SK-N-SH (cell line): Measurements from ENCODE around the gene CCR8.

Source experiments
- GATA2 ChIP-seq: sonication (generic); formaldehyde crosslinking; IDR thresholded peaks from 2 replicates; pipeline ENCODE4 v1.5.0; 2020; ENCODE audit warnings: mild to moderate bottlenecking, missing genetic modification reagents
- NFIC ChIP-seq: IDR thresholded peaks from 2 replicates; pipeline ENCODE4 v1.4.0; 2012; ENCODE audit warnings: borderline replicate concordance
- NRF1 ChIP-seq: IDR thresholded peaks from 2 replicates; pipeline ENCODE4 v1.6.1; 2012; ENCODE audit warnings: low read depth, mild to moderate bottlenecking, low read length
- POLR2AphosphoS5 ChIP-seq: IDR thresholded peaks from 2 replicates; pipeline ENCODE4 v1.6.1; 2012; ENCODE audit warnings: low read depth, low read length
- RFX5 ChIP-seq: IDR thresholded peaks from 2 replicates; pipeline ENCODE4 v1.6.1; 2012; ENCODE audit warnings: mild to moderate bottlenecking, improper control_type of control experiment, low read length
- SIN3A ChIP-seq: IDR thresholded peaks from 2 replicates; pipeline ENCODE4 v1.6.1; 2012; ENCODE audit warnings: low read depth, mild to moderate bottlenecking, low read length, moderate library complexity, borderline replicate concordance
- TAF1 ChIP-seq: IDR thresholded peaks from 2 replicates; pipeline ENCODE4 v1.6.1; 2012; ENCODE audit warnings: low read depth, mild to moderate bottlenecking, low read length, moderate library complexity, borderline replicate concordance
- TEAD4 ChIP-seq: IDR thresholded peaks from 2 replicates; pipeline ENCODE4 v1.4.0; 2012; ENCODE audit warnings: mild to moderate bottlenecking, borderline replicate concordance; ENCODE audit not compliant: insufficient read depth
- TF ChIP-seq, protein P1 (sequence below): IDR thresholded peaks from 2 replicates; pipeline ENCODE4 v1.4.0; 2012; ENCODE audit warnings: low read depth
- TF ChIP-seq, protein P2 (sequence below): fragments of 200-600 bp; sonication (generic); IDR thresholded peaks from 2 replicates; pipeline ENCODE4 v1.6.1; 2017; ENCODE audit warnings: antibody characterized with exemption, mild to moderate bottlenecking, moderate library complexity
- TF ChIP-seq, protein P3 (sequence below): IDR thresholded peaks from 2 replicates; pipeline ENCODE4 v1.6.1; 2012; ENCODE audit warnings: mild to moderate bottlenecking, low read depth, low read length, moderate library complexity
- TF ChIP-seq, protein P4 (sequence below): IDR thresholded peaks from 2 replicates; pipeline ENCODE4; 2012
- TF ChIP-seq, protein P5 (sequence below): fragments of 150-350 bp; IDR thresholded peaks from 2 replicates; pipeline ENCODE4 v1.6.1; 2017; ENCODE audit warnings: antibody characterized with exemption, low read length, low read depth, borderline replicate concordance
- TF ChIP-seq, protein P6 (sequence below): IDR thresholded peaks from 2 replicates; pipeline ENCODE4 v1.4.0; 2012; ENCODE audit warnings: low read depth, borderline replicate concordance

DNA sequence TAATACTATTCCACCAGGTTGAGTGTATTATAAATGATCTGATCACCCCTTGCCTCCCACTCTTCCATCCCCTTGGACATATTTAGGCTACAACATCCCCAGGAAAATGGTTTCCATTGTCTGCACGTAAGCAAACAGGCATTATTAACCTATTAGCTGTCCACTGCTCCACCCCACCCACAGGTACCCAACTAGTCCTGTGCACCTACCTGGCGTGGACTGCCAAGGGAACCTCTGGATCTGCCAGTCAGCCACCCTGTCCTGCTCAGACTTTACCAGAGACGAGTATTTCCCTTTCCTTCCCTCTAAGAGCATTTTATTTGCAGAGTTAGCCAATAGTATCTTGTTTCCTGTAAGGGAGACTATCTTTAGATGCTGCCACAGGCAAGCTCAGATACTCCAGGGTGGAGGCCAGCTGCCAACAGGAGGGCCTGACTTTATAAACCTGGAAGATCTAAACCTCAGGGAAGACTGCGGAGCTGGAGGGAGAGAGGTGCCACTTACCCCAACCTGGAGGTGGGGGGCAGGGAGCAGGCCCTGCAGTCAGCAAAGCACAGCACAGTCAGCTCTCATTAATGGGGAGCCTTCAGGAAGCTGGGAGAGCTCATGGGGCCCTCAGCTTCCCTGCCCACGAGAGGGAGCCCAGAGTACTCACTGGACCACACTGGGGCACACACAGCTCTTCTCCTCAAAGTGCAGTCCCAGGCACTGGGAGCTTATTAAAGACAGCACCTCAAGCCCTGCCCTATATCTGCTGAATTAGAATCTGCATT lies 49.6 kb upstream of the CCR8 start, which contains the start of gene CX3CR1:
- TF ChIP-seq POLR2AphosphoS5 (no peak), NFIC (no peak), TAF1 (no peak), TEAD4 (no peak), RFX5 (no peak), NRF1 (no peak), GATA2 (CRISPR knock-in tag) (no peak), SIN3A (no peak)
- TF ChIP-seq, protein P1, sequence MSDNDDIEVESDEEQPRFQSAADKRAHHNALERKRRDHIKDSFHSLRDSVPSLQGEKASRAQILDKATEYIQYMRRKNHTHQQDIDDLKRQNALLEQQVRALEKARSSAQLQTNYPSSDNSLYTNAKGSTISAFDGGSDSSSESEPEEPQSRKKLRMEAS, result no peak
- TF ChIP-seq, protein P2, sequence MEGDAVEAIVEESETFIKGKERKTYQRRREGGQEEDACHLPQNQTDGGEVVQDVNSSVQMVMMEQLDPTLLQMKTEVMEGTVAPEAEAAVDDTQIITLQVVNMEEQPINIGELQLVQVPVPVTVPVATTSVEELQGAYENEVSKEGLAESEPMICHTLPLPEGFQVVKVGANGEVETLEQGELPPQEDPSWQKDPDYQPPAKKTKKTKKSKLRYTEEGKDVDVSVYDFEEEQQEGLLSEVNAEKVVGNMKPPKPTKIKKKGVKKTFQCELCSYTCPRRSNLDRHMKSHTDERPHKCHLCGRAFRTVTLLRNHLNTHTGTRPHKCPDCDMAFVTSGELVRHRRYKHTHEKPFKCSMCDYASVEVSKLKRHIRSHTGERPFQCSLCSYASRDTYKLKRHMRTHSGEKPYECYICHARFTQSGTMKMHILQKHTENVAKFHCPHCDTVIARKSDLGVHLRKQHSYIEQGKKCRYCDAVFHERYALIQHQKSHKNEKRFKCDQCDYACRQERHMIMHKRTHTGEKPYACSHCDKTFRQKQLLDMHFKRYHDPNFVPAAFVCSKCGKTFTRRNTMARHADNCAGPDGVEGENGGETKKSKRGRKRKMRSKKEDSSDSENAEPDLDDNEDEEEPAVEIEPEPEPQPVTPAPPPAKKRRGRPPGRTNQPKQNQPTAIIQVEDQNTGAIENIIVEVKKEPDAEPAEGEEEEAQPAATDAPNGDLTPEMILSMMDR, result no peak
- TF ChIP-seq, protein P3, sequence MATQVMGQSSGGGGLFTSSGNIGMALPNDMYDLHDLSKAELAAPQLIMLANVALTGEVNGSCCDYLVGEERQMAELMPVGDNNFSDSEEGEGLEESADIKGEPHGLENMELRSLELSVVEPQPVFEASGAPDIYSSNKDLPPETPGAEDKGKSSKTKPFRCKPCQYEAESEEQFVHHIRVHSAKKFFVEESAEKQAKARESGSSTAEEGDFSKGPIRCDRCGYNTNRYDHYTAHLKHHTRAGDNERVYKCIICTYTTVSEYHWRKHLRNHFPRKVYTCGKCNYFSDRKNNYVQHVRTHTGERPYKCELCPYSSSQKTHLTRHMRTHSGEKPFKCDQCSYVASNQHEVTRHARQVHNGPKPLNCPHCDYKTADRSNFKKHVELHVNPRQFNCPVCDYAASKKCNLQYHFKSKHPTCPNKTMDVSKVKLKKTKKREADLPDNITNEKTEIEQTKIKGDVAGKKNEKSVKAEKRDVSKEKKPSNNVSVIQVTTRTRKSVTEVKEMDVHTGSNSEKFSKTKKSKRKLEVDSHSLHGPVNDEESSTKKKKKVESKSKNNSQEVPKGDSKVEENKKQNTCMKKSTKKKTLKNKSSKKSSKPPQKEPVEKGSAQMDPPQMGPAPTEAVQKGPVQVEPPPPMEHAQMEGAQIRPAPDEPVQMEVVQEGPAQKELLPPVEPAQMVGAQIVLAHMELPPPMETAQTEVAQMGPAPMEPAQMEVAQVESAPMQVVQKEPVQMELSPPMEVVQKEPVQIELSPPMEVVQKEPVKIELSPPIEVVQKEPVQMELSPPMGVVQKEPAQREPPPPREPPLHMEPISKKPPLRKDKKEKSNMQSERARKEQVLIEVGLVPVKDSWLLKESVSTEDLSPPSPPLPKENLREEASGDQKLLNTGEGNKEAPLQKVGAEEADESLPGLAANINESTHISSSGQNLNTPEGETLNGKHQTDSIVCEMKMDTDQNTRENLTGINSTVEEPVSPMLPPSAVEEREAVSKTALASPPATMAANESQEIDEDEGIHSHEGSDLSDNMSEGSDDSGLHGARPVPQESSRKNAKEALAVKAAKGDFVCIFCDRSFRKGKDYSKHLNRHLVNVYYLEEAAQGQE, result no peak
- TF ChIP-seq, protein P4, sequence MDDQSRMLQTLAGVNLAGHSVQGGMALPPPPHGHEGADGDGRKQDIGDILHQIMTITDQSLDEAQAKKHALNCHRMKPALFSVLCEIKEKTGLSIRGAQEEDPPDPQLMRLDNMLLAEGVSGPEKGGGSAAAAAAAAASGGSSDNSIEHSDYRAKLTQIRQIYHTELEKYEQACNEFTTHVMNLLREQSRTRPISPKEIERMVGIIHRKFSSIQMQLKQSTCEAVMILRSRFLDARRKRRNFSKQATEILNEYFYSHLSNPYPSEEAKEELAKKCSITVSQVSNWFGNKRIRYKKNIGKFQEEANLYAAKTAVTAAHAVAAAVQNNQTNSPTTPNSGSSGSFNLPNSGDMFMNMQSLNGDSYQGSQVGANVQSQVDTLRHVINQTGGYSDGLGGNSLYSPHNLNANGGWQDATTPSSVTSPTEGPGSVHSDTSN, result no peak
- TF ChIP-seq, protein P5, sequence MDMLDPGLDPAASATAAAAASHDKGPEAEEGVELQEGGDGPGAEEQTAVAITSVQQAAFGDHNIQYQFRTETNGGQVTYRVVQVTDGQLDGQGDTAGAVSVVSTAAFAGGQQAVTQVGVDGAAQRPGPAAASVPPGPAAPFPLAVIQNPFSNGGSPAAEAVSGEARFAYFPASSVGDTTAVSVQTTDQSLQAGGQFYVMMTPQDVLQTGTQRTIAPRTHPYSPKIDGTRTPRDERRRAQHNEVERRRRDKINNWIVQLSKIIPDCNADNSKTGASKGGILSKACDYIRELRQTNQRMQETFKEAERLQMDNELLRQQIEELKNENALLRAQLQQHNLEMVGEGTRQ, result no peak
- TF ChIP-seq, protein P6, sequence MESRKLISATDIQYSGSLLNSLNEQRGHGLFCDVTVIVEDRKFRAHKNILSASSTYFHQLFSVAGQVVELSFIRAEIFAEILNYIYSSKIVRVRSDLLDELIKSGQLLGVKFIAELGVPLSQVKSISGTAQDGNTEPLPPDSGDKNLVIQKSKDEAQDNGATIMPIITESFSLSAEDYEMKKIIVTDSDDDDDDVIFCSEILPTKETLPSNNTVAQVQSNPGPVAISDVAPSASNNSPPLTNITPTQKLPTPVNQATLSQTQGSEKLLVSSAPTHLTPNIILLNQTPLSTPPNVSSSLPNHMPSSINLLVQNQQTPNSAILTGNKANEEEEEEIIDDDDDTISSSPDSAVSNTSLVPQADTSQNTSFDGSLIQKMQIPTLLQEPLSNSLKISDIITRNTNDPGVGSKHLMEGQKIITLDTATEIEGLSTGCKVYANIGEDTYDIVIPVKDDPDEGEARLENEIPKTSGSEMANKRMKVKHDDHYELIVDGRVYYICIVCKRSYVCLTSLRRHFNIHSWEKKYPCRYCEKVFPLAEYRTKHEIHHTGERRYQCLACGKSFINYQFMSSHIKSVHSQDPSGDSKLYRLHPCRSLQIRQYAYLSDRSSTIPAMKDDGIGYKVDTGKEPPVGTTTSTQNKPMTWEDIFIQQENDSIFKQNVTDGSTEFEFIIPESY, result no peak
